Lower lobe of right lung (tissue), 2 donors: Measurements from ENCODE around the gene FKBP10. TPM values are rescaled to one million over a fixed set of nuclear protein-coding genes. Genes with fewer than 3 reads are reported as not detected.

Experiments
- ATAC-seq, 2 donors: fragments of 200-7000 bp; cut with Tn5 transposase; one replicate each; pipeline ENCODE4 v1.9.1; 2020 to 2022; ENCODE audit warnings: mild to moderate bottlenecking in 2 of 2, moderate library complexity in 2 of 2
- DNase-seq: peaks from one replicate; pipeline ENCODE4 v3.0.0-alpha.2; 2020
- H3K27ac ChIP-seq: fragments of 200-600 bp; one replicate; pipeline ENCODE4 v1.8.0; 2022
- H3K27me3 ChIP-seq: fragments of 200-600 bp; one replicate; pipeline ENCODE4 v1.8.0; 2022; ENCODE audit warnings: low read depth
- H3K36me3 ChIP-seq: fragments of 200-600 bp; one replicate; pipeline ENCODE4 v1.8.0; 2022; ENCODE audit warnings: mild to moderate bottlenecking
- H3K4me1 ChIP-seq: fragments of 200-600 bp; one replicate; pipeline ENCODE4 v1.8.0; 2022
- H3K4me3 ChIP-seq: fragments of 200-600 bp; one replicate; pipeline ENCODE4 v1.8.0; 2022; ENCODE audit warnings: mild to moderate bottlenecking
- H3K9me3 ChIP-seq: fragments of 200-600 bp; one replicate; pipeline ENCODE4 v1.8.0; 2022
- CTCF ChIP-seq: fragments of 200-600 bp; IDR thresholded peaks from one replicate; pipeline ENCODE4 v1.8.0; 2022; ENCODE audit warnings: antibody characterized with exemption, mild to moderate bottlenecking
- intact Hi-C: fragments of 100-400 bp; cut with DNase I; formaldehyde crosslinking; loops from one replicate; pipeline ENCODE4 v1.11.0; 2022
- total RNA-seq: library from RNA; stranded (reverse); fragmentation: NEBNext Ultra II Directional; extraction: Animal tissue kit (Norgen Biotek cat#: 25700); gene quantifications from one replicate; pipeline ENCODE4 v1.2.1, GENCODE V29; 2021
- donor health status: DM: no; HTN: yes; CAD: no; lungs with severe emphysema.

Gene FKBP10
- total RNA-seq, 1 donor from 2014 or later: 27.4 TPM

GRCh38 chr17:41799366-41799765 is 13.4 kb upstream of the FKBP10 start:
- no peak for TF ChIP-seq CTCF
- intact Hi-C loops: loop anchor here (10.0 kb wide), 1 partner anchor 65 kb away; the partner anchor contains the start of gene HAP1
- ATAC-seq: no peak

GRCh38 chr17:41800601-41801373 is 12.0 kb upstream of the FKBP10 start:
- no peaks in the 10 kb centered on the region for H3K36me3 ChIP-seq
- TF ChIP-seq CTCF: no peak
- peak; percentile 79 for DNase-seq
- H3K4me1 ChIP-seq: peaks cover 10% of the 10 kb centered on the region
- ATAC-seq: peak; percentile 88 to 93
- no peak overlapping the region for H3K4me3 ChIP-seq
- H3K27me3 ChIP-seq: no peaks in the 10 kb centered on the region
- intact Hi-C loops: no loop called here
- peak overlapping the region; percentile 31 for H3K27ac ChIP-seq
- H3K9me3 ChIP-seq: no peaks in the 10 kb centered on the region

More at GRCh38 chr17:41799366-41799765, 13.4 kb upstream of the FKBP10 start:
- DNase-seq: no peak
- Histone ChIP-seq H3K36me3 (no peaks in the 10 kb centered on the region), H3K27me3 (no peaks in the 10 kb centered on the region), H3K9me3 (no peaks in the 10 kb centered on the region), H3K27ac (no peak overlapping the region), H3K4me1 (peaks cover 10% of the 10 kb centered on the region), H3K4me3 (no peak overlapping the region)

GRCh38 chr17:41801374-41802271 is 11.2 kb upstream of the FKBP10 start:
- no peaks in the 10 kb centered on the region for H3K27me3 ChIP-seq
- intact Hi-C loops: no loop called here
- DNase-seq: peak; percentile 87
- H3K9me3 ChIP-seq: no peaks in the 10 kb centered on the region
- no peaks in the 10 kb centered on the region for H3K36me3 ChIP-seq
- TF ChIP-seq CTCF: peak; percentile 96
- peak overlapping the region; percentile 31 for H3K27ac ChIP-seq
- H3K4me3 ChIP-seq: no peak overlapping the region
- peaks cover 10% of the 10 kb centered on the region for H3K4me1 ChIP-seq
- peak; percentile 87 to 90 for ATAC-seq

- no peak overlapping the region for H3K27ac ChIP-seq
- intact Hi-C loops: no loop called here
- ATAC-seq (no peak), DNase-seq (no peak)
- no peaks in the 10 kb centered on the region for H3K27me3 ChIP-seq
- TF ChIP-seq CTCF: no peak
- no peaks in the 10 kb centered on the region for H3K9me3 ChIP-seq
- H3K36me3 ChIP-seq: no peaks in the 10 kb centered on the region
- peaks cover 10% of the 10 kb centered on the region for H3K4me1 ChIP-seq
- no peak overlapping the region for H3K4me3 ChIP-seq
Observed at GRCh38 chr17:41803049-41804020, 9.5 kb upstream of the FKBP10 start.
